GM12892 (cell line): ENCODE data around the gene MCC.

Source experiments
- DNase-seq: peaks from one replicate; pipeline ENCODE4 v3.0.0; 2011; ENCODE audit not compliant: insufficient read length
- FAIRE-seq: peaks from 2 replicates; lab custom pipeline; 2011; peaks lifted over from hg19 to GRCh38; lab: Jason Lieb, UNC
- POLR2A ChIP-seq: IDR thresholded peaks from 2 replicates; pipeline ENCODE4 v1.6.1; 2011; ENCODE audit warnings: low read depth, low read length, control low read depth
- POLR2AphosphoS5 ChIP-seq: IDR thresholded peaks from 2 replicates; pipeline ENCODE4 v1.6.1; 2011; ENCODE audit warnings: low read depth, low read length, control low read depth
- TAF1 ChIP-seq: IDR thresholded peaks from 2 replicates; pipeline ENCODE4 v1.6.1; 2011; ENCODE audit warnings: low read depth, mild to moderate bottlenecking, control low read depth, low read length, borderline replicate concordance

Gene MCC

DNA sequence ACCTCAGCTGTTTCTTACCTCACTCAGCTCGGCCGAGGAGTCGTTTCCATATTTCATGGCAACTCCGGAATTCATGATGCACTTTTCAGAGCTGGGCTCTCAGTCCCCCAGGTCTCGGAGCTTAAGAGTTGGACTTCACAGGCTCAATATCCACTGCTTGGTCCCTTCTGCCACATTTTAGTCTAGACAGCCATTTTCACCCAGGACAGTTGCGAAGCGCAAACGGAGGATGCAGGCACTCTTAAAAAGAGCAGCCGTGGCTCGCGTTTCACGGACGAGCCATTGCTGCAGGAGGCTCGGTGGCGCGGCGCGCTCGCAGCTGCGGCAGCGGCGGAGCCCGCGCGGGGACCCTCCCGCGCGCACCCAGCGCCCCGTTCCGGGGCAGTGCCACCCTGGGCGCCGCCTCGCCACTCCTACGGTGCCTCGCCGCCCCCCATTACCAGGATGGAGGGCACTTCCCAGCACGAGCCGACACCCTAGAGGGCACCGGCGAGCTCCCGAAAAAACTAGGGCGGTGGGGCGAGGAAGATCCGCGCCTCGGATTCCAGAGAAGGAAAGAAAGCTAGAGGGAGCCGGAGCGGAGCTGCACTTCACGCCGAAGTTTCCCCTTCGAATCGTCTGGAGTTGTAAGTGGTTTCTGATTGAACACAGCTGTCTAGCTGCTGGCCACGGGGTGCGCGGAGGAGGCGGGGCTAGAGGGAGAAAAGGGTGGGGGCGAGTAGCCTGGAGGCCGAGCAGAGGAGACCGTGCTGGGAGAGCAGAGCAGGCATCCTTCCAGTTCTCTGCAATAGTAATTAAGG lies 193.7 kb downstream of the MCC start:
- DNase-seq = peak; percentile 46
- no peak for TF ChIP-seq POLR2A
- TF ChIP-seq TAF1 = no peak
- no peak for TF ChIP-seq POLR2AphosphoS5
- FAIRE-seq = peak; percentile 78

DNA sequence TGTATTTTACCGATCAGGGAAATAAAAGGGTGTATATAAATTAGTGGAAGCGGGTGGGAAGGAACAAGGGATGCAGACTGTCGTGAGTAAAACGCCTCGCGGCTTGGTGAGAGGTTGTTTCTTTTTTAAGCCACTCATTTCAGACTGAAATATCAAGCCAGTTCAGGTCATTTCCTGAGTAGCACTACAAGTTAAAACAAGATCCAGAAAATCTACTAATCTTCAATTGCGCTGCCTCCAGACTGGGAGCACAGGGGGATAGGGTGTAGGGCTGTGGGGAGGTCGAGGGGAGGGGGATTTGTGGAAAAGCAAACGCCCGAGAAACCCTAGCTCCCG lies 194.3 kb downstream of the MCC start:
- DNase-seq (no peak), FAIRE-seq (no peak)
- TF ChIP-seq POLR2AphosphoS5 (no peak), POLR2A (no peak), TAF1 (no peak)

DNA sequence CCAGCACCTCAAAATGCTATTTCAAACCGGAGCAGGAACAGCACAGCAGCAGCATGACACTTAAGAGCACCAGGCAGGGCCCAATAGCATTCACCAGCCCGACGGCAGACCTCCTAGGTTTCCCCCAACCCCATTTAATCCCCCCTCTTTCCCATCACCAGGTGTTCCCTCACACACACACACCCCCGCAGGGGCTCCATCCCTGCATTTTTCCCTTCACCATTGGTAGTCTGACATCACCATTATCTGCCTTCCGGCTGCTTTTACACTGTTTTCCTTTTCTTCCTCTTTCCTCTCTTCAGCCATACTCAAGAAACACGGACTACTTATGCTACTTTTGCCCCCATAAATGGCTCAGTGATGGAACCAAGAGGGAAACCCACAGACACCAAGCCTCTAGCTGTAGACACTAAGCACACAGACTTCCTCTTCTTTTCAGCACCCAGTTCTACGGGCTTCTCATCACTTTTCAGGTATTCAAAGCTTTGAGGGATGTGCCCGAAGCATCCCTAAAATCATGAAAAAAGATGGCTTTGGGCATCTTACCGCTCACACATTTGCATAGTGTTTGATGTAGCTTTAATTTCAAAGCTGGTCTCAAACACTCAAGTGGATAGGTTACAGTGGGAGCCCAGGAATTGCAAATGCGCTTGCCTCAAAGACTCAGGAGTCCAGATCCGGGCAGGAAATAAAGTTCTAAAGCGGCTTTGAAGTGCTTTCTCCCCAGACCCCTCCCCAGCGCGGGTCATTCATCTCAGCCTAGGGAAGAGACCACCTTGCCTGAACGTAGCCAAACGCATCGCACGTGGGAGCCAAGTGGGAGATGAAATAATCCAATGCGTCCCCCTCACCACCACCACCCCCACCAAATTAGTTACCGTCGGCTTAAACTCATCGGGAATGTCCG lies 194.9 kb downstream of the MCC start:
- FAIRE-seq (no peak), DNase-seq (no peak)
- TF ChIP-seq POLR2AphosphoS5 (no peak), POLR2A (no peak), TAF1 (no peak)

DNA sequence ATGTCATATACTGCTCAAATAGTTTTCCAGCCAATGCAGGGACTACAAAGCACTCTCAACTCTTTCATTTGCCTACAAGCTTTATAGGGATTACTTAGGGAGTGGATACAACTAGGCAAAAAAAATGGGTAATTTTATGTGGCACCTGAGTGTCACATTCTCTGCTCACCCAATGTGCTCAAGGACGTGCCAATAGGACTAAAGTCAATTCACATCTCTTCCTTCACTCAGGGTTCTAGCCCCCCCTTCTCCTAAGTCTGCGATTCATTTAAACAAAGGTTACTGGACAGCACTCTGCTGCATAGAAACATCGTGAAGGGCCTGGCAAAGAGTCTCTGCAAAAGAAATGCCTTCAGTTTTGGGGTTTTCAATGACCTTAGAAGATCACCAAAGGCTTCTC lies 195.8 kb downstream of the MCC start:
- no peak for FAIRE-seq
- no peak for DNase-seq
- TF ChIP-seq TAF1 = no peak
- TF ChIP-seq POLR2AphosphoS5 = no peak
- no peak for TF ChIP-seq POLR2A

DNA sequence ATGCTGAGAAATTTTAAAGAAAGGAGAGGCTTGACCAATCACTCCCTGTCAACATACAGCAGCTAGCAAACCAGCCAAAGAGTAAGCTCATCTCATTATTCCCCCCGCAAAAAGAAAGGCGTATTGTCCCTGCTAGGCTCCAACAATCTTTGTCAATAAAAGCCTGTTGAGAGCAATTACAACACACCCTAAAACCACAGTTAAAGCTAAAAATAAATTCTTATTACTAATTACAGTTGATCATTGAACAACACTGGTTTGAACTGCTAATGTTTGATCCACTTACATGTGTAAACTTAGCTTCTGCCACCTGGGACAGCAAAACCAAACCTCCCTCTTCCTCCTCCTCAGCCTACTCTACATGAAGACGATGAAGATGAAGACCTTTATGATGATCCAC lies 204.7 kb downstream of the MCC start:
- TF ChIP-seq POLR2A (no peak), POLR2AphosphoS5 (no peak), TAF1 (no peak)
- FAIRE-seq (no peak), DNase-seq (no peak)

DNA sequence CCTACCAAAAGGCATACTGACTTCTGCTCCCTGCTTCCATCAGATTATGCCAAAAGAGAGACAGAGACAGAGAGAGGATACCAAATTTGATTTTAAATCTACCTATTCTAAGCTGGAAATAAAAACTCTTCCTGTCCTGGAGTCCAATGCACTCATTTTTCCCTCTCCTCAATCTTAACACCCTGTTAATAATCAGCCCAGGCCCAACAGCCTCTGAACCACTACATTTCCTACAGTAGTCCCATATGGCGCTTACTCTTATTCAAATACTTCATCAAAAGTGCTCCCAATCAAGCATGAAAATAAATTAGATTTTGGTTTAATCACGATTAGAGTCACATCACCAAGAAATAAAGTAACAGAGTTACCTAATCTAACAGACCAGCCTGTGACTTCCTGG lies 205.8 kb downstream of the MCC start:
- no peak for TF ChIP-seq POLR2AphosphoS5
- TF ChIP-seq TAF1 = no peak
- no peak for TF ChIP-seq POLR2A
- FAIRE-seq = no peak

DNA sequence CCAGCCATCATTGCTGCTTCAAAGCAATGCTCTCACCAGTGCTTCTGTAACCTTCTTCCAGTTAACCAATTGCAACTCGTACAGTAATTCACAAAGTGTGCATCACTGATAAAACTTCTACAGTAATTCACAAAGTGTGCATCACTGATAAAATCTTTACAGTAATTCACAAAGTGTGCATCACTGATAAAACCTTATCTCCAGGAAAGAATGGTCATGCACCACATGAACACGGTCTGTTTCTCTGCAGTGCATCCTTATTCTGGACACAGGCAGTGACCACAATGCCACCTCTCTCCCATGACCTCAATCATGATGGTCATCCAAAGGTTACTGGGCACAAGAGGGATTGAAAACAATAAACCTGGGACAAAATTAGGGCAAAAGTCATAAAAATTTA lies 207.1 kb downstream of the MCC start:
- no peak for FAIRE-seq
- TF ChIP-seq POLR2A = no peak
- no peak for TF ChIP-seq TAF1
- TF ChIP-seq POLR2AphosphoS5 = no peak
- no peak for DNase-seq

More for the DNA sequence above, 205.8 kb downstream of the MCC start:
- DNase-seq = no peak

DNA sequence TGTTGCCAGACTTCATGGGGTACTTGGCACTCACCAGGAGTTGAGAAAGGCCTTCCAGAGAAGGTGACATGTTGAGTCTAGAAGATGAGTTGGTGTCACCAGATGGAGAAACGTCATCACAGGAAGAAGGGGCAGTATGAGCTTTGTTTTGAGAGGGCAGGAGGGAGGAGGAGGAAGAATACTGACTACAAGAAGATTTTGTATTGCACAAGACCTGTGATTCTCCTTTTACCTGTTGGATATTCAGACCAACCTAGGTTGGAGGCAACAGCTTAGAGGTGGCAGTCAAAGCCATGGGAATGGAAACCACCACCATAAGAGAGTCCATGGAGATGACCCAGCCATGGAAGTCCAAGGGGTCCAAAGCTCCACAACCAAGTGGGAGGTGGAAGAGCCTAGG lies 207.7 kb downstream of the MCC start:
- TF ChIP-seq POLR2AphosphoS5 (no peak), TAF1 (no peak), POLR2A (no peak)

DNA sequence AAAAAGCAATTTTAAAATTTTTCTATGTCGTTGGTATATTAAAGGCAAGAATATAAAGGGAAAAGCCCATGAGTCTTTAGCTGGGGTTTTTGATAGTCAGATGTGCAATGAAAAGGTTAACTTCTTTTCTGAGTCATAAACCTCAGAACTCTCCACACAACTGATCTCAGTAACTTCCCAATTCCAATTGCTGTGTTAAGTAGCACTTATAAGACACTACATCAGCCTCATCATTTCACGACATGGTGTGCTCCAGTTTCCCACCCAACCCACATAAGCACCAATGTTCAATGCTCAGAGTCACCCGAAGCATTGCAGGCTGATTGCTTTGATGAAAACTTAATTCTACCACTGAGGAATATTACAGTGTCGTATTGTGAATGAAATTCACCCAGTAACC lies 209.3 kb downstream of the MCC start:
- no peak for TF ChIP-seq TAF1
- no peak for TF ChIP-seq POLR2A
- TF ChIP-seq POLR2AphosphoS5 = no peak

More for the DNA sequence above, 207.7 kb downstream of the MCC start:
- FAIRE-seq = peak; percentile 57
- DNase-seq = no peak

DNA sequence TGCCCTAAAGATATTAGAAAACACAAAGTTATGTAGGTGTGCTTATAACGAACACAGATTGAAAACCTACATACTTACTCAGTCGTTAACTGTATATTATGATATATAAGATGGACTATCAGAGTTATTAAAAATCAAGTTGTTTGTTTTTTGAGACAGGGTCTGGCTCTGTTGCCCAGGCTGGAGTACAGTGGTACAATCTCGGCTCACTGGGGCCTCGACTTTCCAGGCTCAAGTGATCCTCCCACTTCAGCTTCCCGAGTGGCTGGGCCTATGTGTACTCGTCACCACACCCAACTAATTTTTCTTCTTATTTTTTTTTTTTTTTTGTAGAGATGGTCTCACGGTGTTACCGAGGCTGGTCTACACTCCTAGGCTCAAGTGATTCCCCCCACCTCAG lies 211.8 kb downstream of the MCC start:
- FAIRE-seq = no peak

More for the DNA sequence above, 209.3 kb downstream of the MCC start:
- FAIRE-seq = peak; percentile 17
- DNase-seq = no peak

DNA sequence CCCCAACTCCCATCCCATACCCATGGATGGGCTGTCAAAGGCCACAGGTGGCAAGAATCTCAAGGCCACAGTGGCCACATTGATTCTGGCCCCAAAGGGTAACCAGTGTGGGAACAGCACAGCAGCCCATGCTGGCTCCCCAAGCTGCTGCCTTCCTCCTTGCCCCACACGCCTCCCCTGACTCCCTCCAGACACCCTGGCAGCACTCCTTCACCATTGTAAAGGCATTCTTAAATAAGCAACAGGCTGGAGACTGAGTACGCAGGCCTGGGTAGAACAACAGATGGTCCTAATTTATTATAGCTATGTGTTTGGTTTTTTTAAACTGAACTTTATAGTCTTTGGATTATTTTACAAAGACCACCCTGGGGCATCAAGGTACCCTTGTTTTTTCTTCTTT lies 212.3 kb downstream of the MCC start:
- TF ChIP-seq TAF1 (no peak), POLR2AphosphoS5 (no peak)
- FAIRE-seq = no peak
- DNase-seq = no peak

More for the DNA sequence above, 211.8 kb downstream of the MCC start:
- DNase-seq = no peak
- TF ChIP-seq TAF1 (no peak), POLR2A (no peak), POLR2AphosphoS5 (no peak)

DNA sequence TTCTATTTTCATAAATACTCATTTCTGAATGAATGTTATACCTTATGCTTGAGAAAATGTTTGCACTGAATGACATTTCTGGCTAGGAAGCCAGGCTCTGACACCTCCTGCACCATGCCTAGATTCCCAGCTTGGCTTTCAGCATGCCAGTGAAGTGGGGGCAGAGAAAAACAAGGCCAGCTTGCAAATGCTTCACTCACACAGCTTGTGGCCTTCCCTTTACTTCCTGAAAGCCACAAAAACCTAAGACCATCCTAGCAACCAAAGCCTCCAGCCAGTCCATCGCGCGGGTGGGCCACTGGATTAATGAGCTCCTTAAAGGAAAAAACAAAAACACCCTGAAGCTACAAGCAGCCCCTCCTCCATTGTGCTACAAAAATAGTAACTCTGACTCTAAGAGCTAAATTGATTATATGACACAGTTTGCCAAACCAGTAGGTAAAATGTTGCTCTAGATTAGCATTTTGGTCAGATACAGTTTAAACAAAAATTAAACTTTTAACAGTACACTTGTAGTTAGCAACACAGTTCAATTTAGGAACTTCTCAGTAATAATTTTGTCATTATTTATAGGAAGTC lies 213.3 kb downstream of the MCC start:
- DNase-seq = no peak
- no peak for FAIRE-seq
- TF ChIP-seq TAF1 (no peak), POLR2A (no peak), POLR2AphosphoS5 (no peak)

DNA sequence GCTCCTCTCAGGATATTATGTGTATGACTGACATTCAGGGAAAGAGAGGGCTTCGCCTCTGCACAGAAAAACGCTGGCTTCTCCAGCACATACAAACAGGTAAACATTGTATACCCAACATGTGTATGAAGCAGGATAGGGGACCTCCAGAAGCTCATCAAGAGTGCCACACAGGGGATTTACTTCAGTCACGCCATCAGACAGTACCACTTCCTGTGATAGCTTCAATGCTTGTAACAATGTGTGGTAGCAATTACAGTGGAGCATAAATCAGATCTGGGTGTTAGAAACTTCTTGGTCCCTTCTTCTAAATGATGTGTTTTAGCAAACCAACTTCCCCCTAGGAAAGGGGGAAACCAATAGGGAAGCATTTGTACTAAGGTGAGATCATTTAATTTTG lies 214.3 kb downstream of the MCC start:
- no peak for TF ChIP-seq POLR2AphosphoS5
- no peak for TF ChIP-seq POLR2A
- no peak for TF ChIP-seq TAF1
- no peak for DNase-seq
- FAIRE-seq = no peak
